Smooth muscle cell (in vitro differentiated cells): ENCODE measurements around the gene RBL2. TPM values are rescaled to one million over a fixed set of nuclear protein-coding genes. Genes with fewer than 3 reads are reported as not detected.

Source experiments
- DNase-seq: peaks from one replicate; lab custom pipeline; 2025; ENCODE audit not compliant: unreplicated experiment; lab: John Stamatoyannopoulos, UW
- H2AFZ ChIP-seq: fragments of 200-600 bp; sonication (generic); 2 replicates; pipeline ENCODE4 v1.6.0; 2016; ENCODE audit warnings: antibody characterized with exemption, low read depth, mild to moderate bottlenecking
- H3F3A ChIP-seq: fragments of 200-600 bp; sonication (generic); 2 replicates; pipeline ENCODE4 v1.6.0; 2017; ENCODE audit warnings: antibody characterized with exemption, low read depth
- H3K27ac ChIP-seq: fragments of 200-600 bp; sonication (generic); 2 replicates; pipeline ENCODE4 v1.5.1; 2016; ENCODE audit warnings: low read depth, mild to moderate bottlenecking
- H3K27me3 ChIP-seq: fragments of 200-600 bp; sonication (generic); 2 replicates; pipeline ENCODE4 v1.6.1; 2016; ENCODE audit warnings: low read depth, mild to moderate bottlenecking
- H3K36me3 ChIP-seq: fragments of 200-600 bp; sonication (generic); 2 replicates; pipeline ENCODE4 v1.5.1; 2016; ENCODE audit warnings: low read depth
- H3K4me1 ChIP-seq: fragments of 200-600 bp; sonication (generic); 2 replicates; pipeline ENCODE4 v1.5.1; 2016; ENCODE audit warnings: low read depth
- H3K4me2 ChIP-seq: fragments of 200-600 bp; sonication (generic); 2 replicates; pipeline ENCODE4 v1.6.0; 2016; ENCODE audit warnings: mild to moderate bottlenecking
- H3K4me3 ChIP-seq: fragments of 200-600 bp; sonication (generic); 2 replicates; pipeline ENCODE4 v1.5.1; 2016; ENCODE audit warnings: mild to moderate bottlenecking
- H3K79me2 ChIP-seq: fragments of 200-600 bp; sonication (generic); 2 replicates; pipeline ENCODE4 v1.6.0; 2016; ENCODE audit warnings: low read depth, mild to moderate bottlenecking
- H3K9ac ChIP-seq: fragments of 200-600 bp; sonication (generic); 2 replicates; pipeline ENCODE4 v1.6.0; 2016; ENCODE audit warnings: low read depth
- H3K9me3 ChIP-seq: fragments of 200-600 bp; sonication (generic); replicated peaks from 2 replicates; pipeline ENCODE4 v1.5.1; 2016; ENCODE audit warnings: low read depth
- H4K20me1 ChIP-seq: fragments of 200-600 bp; sonication (generic); 2 replicates; pipeline ENCODE4 v1.6.0; 2016; ENCODE audit warnings: low read depth
- CTCF ChIP-seq: fragments of 200-600 bp; sonication (generic); IDR thresholded peaks from 2 replicates; pipeline ENCODE4 v1.5.1; 2017; ENCODE audit warnings: borderline replicate concordance, mild to moderate bottlenecking, antibody characterized with exemption; ENCODE audit not compliant: insufficient read depth, poor library complexity, severe bottlenecking
- WGBS: methylation state at CpG from one replicate; pipeline ENCODE4 v1.1.7; 2016; ENCODE audit warnings: low lambda C conversion rate; 5-methylcytosine and 5-hydroxymethylcytosine counted together
- polyA plus RNA-seq: library from polyadenylated mRNA; unstranded; fragments of >200 nt; fragmentation: Nextera tagmentation; extraction: Ambion mirVana; gene quantifications from 2 replicates; pipeline ENCODE4 v1.2.1, GENCODE V29; 2016
- total RNA-seq: library from RNA; depleted of rRNA; stranded (reverse); fragments of >200 nt; gene quantifications from 2 replicates; pipeline ENCODE4 v1.2.3, GENCODE V29; 2014

RBL2 gene
- total and polyA plus RNA-seq, 2 experiments from 2014 or later, result 21.0 to 42.7 TPM

- Histone ChIP-seq H3K27me3 (no peaks in the 10 kb centered on the region), H4K20me1 (no peaks in the 10 kb centered on the region), H3K27ac (no peak overlapping the region), H3K79me2 (no peaks in the 10 kb centered on the region), H3K4me2 (no peak overlapping the region), H3K9me3 (no peaks in the 10 kb centered on the region), H3K4me1 (no peaks in the 10 kb centered on the region), H2AFZ (no peak overlapping the region), H3K4me3 (no peak overlapping the region), H3F3A (no peaks in the 10 kb centered on the region), H3K9ac (no peak overlapping the region), H3K36me3 (no peaks in the 10 kb centered on the region)
- no peak for TF ChIP-seq CTCF
- no peak for DNase-seq
- WGBS, result 92% methylated on average over 18 of the region's 18 CpGs
Observed at GRCh38 chr16:53413864-53414263, 20.4 kb upstream of the RBL2 start.

- Histone ChIP-seq H3K4me1 (no peaks in the 10 kb centered on the region), H3K27ac (peak overlapping the region; percentile 19), H3K36me3 (no peaks in the 10 kb centered on the region), H3F3A (no peaks in the 10 kb centered on the region), H3K4me3 (no peak overlapping the region), H3K4me2 (no peak overlapping the region), H3K79me2 (no peaks in the 10 kb centered on the region), H3K9me3 (no peaks in the 10 kb centered on the region), H2AFZ (no peak overlapping the region), H3K27me3 (no peaks in the 10 kb centered on the region), H4K20me1 (no peaks in the 10 kb centered on the region), H3K9ac (no peak overlapping the region)
- no peak for DNase-seq
- TF ChIP-seq CTCF, result no peak
- WGBS, result 84% methylated on average over 16 of the region's 16 CpGs
Observed at GRCh38 chr16:53414381-53414780, 19.9 kb upstream of the RBL2 start.

GRCh38 chr16:53415504-53415903 is 18.8 kb upstream of the RBL2 start:
- Histone ChIP-seq H4K20me1 (no peaks in the 10 kb centered on the region), H3K4me3 (no peak overlapping the region), H3K79me2 (no peaks in the 10 kb centered on the region), H3K9ac (no peak overlapping the region), H2AFZ (no peak overlapping the region), H3K36me3 (no peaks in the 10 kb centered on the region), H3K9me3 (no peaks in the 10 kb centered on the region), H3K27ac (peak overlapping the region; percentile 19), H3K27me3 (no peaks in the 10 kb centered on the region), H3F3A (no peaks in the 10 kb centered on the region), H3K4me2 (no peak overlapping the region), H3K4me1 (no peaks in the 10 kb centered on the region)
- 7% methylated on average over 4 of the region's 4 CpGs for WGBS
- DNase-seq, result no peak
- no peak for TF ChIP-seq CTCF

GRCh38 chr16:53417011-53417410 is 17.3 kb upstream of the RBL2 start:
- H3K27ac ChIP-seq, result peak overlapping the region; percentile 28
- peak overlapping the region; percentile 24 for H3K4me2 ChIP-seq
- H3K9ac ChIP-seq, result no peak overlapping the region
- DNase-seq, result no peak
- H3K36me3 ChIP-seq, result no peaks in the 10 kb centered on the region
- H3K4me1 ChIP-seq, result no peaks in the 10 kb centered on the region
- no peaks in the 10 kb centered on the region for H3K79me2 ChIP-seq
- H4K20me1 ChIP-seq, result no peaks in the 10 kb centered on the region
- no peak overlapping the region for H3K4me3 ChIP-seq
- H2AFZ ChIP-seq, result peak overlapping the region; percentile 59
- no peaks in the 10 kb centered on the region for H3K9me3 ChIP-seq
- WGBS, result 36% methylated on average over 4 of the region's 4 CpGs
- TF ChIP-seq CTCF, result no peak
- H3K27me3 ChIP-seq, result no peaks in the 10 kb centered on the region
- H3F3A ChIP-seq, result no peaks in the 10 kb centered on the region
